ENCODE data around the gene SPEF2.

Gene SPEF2

GRCh38 chr5:35780236-35780635, 162.6 kb downstream of the SPEF2 start:
- DNase-seq (ENCODE audit: low read depth) = no peak

DNA sequence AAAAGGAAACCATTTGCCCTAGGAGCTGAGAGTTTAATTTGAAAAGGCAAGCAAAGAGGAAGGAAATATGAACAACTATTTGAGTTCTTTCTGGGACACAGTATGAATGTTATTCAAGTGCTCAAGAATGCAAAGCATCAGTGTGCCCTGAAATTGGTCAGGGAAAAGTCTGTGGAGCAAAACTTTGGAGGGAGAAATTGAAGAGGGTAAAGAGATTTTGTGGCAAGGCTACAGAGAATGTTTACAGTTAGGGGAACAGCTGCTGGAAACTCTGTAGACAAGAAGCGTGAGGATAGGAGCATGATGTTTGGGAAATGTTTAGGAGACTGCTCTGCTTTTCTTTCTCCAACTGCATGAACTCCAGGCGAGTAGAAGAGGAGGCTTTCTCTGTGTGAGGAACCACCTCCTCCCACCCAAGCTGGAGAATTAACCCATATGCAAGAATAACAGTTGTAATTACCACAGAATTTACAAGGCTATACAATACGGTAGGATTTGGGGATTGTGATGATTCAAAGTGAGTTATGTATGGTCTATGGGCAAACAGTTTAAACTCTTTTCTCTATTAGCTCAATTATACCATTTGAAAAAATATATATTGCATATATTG, 163.6 kb downstream of the SPEF2 start:
- no peak for DNase-seq (ENCODE audit: low read depth)

DNA sequence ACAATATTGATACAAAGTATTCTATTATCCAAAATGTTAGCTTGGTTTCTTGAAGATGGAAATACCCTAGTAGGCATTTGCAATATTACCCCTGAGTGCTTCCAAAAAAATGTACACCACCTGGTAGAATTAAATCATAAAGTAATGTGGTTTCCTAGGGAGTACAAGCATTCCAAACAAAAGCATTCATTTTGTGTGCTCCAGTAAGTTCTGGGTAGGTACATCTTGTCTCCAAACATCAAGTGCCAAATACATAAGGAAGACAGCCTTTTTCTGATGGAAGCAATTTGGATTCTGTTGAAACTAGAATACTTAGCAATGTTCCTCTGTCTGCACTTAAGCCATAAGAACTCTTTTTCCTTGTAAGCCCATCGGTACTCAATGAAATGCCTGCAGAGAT, 165.9 kb downstream of the SPEF2 start:
- no peak for DNase-seq (ENCODE audit: low read depth)

DNA sequence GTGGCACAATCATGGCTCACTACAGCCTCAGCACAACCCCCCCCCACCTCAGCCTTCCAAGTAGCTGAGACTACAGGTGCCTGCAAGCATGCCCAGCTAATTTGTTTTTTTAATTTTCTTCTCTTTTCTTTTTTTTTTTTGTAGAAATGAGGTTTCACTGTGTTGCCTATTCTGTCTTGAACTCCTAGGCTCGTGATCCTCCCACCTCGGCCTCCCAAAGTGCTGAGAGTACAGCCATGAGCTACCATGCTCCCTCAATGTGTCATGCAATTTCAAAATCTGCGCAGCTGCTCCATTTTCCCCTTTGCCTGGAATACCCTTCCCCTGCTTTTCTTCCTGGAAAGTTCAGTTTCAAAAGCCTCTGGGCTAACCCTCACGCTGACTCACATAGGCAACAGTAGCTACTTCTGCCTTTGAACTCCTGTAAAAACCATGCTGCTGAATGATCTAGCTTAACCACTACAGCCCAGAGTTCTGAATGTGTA, 168.0 kb downstream of the SPEF2 start:
- no peak for DNase-seq (ENCODE audit: low read depth)

- DNase-seq (ENCODE audit: low read depth) = no peak
Measured at GRCh38 chr5:35788724-35789123, 171.1 kb downstream of the SPEF2 start.

GRCh38 chr5:35789732-35790456, 172.2 kb downstream of the SPEF2 start:
- no peak for DNase-seq (ENCODE audit: low read depth)

GRCh38 chr5:35790457-35790822, 172.8 kb downstream of the SPEF2 start:
- no peak for DNase-seq (ENCODE audit: low read depth)

DNA sequence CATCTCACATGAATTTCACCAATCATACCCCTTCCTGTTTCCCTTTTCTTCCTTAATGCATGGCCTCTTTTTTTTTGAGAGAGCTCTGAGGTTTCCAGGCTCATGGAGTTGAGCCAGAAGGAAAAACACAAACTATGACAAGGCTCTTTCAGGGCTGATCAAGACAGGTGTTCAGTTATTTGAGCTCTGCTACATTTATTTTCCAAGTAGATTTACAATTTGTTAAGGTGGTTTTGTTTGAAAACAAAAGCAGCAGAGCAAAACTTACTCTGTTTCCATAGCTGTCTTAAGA, 176.6 kb downstream of the SPEF2 start:
- no peak for DNase-seq (ENCODE audit: low read depth)

DNA sequence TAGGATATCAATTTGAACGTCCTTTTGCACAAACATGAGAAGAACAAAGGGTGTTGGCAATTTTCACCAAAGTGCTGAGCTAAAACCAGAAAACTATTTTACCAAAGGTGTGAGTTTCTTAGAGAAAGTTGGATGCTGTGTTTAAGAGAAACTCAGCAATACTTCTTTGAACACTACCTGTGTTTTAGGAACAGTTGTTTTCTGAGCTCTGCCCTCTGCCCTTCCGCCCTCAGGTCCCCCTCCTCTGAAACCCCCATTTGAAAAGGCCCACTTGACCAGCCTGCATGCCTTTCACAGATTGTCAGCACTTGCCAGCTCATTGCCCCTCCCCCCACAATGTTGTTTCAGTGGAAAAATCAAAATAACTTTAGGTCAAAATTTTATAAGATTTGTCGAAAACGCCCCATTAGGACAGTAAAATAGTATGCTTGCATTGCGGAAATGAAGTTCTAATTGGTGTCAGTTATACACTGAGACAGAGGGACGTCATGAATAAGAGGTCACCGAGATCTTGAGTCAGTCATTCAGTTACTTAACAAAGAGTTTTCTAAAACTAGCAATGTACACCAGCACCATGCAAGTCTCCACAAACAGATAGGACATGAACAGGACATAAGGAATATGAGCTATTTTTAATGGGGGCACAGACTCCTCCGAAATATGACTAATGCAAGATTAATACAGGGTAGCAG, 177.2 kb downstream of the SPEF2 start:
- no peak for DNase-seq (ENCODE audit: low read depth)

- no peak for DNase-seq (ENCODE audit: low read depth)
Measured at GRCh38 chr5:35799181-35799580, 181.5 kb downstream of the SPEF2 start.

DNA sequence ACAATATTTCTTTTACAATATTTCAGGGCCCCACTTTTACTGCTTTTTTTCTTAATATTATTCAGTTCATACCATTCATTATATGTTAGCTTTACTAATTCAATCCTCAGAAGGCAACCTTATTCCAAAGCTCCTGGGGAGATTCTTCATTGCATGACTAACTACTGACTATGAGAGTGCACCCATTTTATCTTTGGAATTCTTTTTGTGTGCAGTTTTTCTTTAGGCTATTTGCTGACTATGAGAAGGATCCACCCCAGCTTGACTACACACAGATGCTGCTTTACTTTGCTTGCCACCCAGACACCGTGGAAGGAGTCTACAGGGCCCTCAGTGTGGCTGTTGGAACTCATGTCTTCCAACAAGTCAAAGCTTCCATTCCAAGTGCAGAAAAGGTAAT, 182.1 kb downstream of the SPEF2 start:
- no peak for DNase-seq (ENCODE audit: low read depth)

GRCh38 chr5:35803191-35803651, 185.6 kb downstream of the SPEF2 start:
- DNase-seq (ENCODE audit: low read depth) = no peak

DNA sequence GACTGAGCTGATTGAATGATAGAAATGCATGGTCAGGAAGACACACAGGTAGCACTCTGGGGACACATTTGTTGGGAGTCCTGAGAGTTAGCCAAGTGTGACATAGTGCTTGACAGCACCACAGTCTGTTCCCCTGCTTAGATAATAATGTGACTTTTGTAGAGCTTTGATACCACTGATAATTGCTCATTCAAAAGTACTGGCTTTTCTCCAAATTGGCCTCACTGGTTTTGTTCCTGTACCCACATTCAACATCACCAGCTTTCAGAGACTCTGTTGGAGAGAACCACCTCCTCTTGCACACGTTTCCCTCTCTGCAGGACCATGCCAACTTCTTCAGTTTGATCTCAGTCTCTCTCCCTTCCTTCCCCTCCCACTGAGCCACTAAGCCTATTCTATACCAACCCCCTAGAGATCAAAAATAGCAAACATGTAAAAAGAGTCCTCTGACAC, 186.6 kb downstream of the SPEF2 start:
- DNase-seq (ENCODE audit: low read depth) = no peak

GRCh38 chr5:35804841-35805240, 187.2 kb downstream of the SPEF2 start:
- no peak for DNase-seq (ENCODE audit: low read depth)

GRCh38 chr5:35810601-35811000, 192.9 kb downstream of the SPEF2 start:
- no peak for DNase-seq (ENCODE audit: low read depth)

DNA sequence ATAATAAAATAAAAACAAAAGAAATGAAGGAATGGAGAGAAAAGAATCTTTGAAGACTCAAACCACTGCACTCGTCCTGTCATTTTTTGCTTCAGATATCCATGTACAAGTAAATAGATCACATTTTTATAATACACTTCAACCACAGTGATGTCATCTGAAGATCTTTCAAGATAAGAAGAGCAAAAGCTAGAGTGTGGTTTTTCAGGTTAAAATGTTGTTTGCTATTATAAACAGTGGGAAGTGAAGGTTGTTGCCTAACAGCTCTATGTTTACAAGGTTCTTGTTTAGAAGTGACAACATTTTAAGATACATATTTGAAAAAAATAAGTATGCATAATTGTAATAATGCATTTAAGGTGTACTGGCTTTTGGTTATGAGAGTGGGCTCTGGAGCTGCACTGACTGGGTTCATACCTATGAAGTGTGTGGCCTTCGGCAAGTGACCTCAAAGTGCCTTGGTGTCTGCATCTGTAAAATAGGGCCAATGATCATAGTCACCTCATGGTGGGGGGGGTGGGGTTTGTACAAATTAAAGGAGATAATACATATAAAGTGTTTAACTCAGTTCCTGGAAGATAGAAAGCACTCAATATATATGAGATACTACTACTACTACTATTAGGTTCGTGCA, 193.6 kb downstream of the SPEF2 start:
- no peak for DNase-seq (ENCODE audit: low read depth)

DNA sequence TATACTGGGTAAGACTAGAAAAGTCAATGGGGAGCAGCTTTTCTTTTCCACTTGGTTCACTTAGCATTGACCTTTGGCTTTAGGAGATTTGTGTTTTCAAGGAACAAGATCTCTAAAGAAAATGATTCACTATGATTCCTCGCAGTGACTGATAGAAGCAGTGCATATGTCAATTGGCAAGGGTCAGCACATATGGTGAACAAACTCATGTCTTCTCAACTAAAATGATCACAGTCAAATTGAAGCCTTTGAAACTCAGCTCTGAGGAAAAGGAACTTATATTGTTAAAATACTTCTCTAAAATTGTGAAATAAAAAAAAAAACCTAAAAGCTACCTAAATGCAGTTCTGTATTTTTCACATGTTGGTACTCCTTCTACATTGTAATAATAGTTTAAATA, 195.9 kb downstream of the SPEF2 start:
- DNase-seq (ENCODE audit: low read depth) = no peak

GRCh38 chr5:35815089-35815936, 197.7 kb downstream of the SPEF2 start:
- no peak for DNase-seq (ENCODE audit: low read depth)

- DNase-seq (ENCODE audit: low read depth) = no peak
Measured at GRCh38 chr5:35816881-35817521, 199.3 kb downstream of the SPEF2 start.

GRCh38 chr5:35819026-35819425, 201.4 kb downstream of the SPEF2 start:
- no peak for DNase-seq (ENCODE audit: low read depth)

- DNase-seq (ENCODE audit: low read depth) = no peak
Measured at GRCh38 chr5:35819668-35820067, 202.0 kb downstream of the SPEF2 start.

Measured in stimulated activated CD8-positive, alpha-beta memory T cell treated with anti-CD3 and anti-CD28 coated beads, Interleukin-12 subunit alpha, Interleukin-12 subunit beta, amount 100 ng/mL, for 1 hour (primary cell).